ENCODE measurements around the gene ASRGL1.
"Not testable (repeated sequence)": the region's sequence is repeated elsewhere in the genome, so short reads cannot be mapped to it uniquely, and the experiment has no call there.

ASRGL1 gene

GRCh38 chr11:62353841-62354240, 16.6 kb downstream of the ASRGL1 start:
- no peak for DNase-seq

GRCh38 chr11:62358273-62358672, 21.0 kb downstream of the ASRGL1 start:
- no peak for DNase-seq

- no peak for DNase-seq
These were observed 22.2 kb downstream of the ASRGL1 start for GRCh38 chr11:62359475-62359874.

GRCh38 chr11:62360685-62361084, 23.4 kb downstream of the ASRGL1 start:
- DNase-seq: no peak

GRCh38 chr11:62368861-62369477, 31.7 kb downstream of the ASRGL1 start:
- not testable (repeated sequence) for DNase-seq

GRCh38 chr11:62370743-62371440, 33.6 kb downstream of the ASRGL1 start:
- DNase-seq: no peak

GRCh38 chr11:62372871-62373270, 35.6 kb downstream of the ASRGL1 start:
- DNase-seq: no peak

- no peak for DNase-seq
These were observed 36.3 kb downstream of the ASRGL1 start for GRCh38 chr11:62373464-62374119.

GRCh38 chr11:62374801-62375200, 37.6 kb downstream of the ASRGL1 start:
- no peak for DNase-seq

- peak; percentile 46 for DNase-seq
These were observed 41.3 kb downstream of the ASRGL1 start for GRCh38 chr11:62378459-62379063.

- DNase-seq: not testable (repeated sequence)
These were observed 42.3 kb downstream of the ASRGL1 start for GRCh38 chr11:62379586-62379985.

GRCh38 chr11:62380821-62381245, 43.6 kb downstream of the ASRGL1 start:
- peak; percentile 60 for DNase-seq

GRCh38 chr11:62383822-62384221, 46.6 kb downstream of the ASRGL1 start:
- no peak for DNase-seq

- DNase-seq: not testable (repeated sequence)
These were observed 48.8 kb downstream of the ASRGL1 start for GRCh38 chr11:62386083-62386482.

GRCh38 chr11:62387381-62387780, 50.1 kb downstream of the ASRGL1 start:
- DNase-seq: no peak

- DNase-seq: no peak
These were observed 51.8 kb downstream of the ASRGL1 start for GRCh38 chr11:62388999-62389398.

GRCh38 chr11:62390237-62390636, 53.0 kb downstream of the ASRGL1 start:
- no peak for DNase-seq

- DNase-seq: no peak
These were observed 53.5 kb downstream of the ASRGL1 start for GRCh38 chr11:62390722-62391121.

GRCh38 chr11:62391642-62392425, 54.6 kb downstream of the ASRGL1 start:
- no peak for DNase-seq

GRCh38 chr11:62392506-62392905, 55.3 kb downstream of the ASRGL1 start:
- DNase-seq: no peak

- no peak for DNase-seq
These were observed 55.9 kb downstream of the ASRGL1 start for GRCh38 chr11:62393061-62393611.

- no peak for DNase-seq
These were observed 56.5 kb downstream of the ASRGL1 start for GRCh38 chr11:62393735-62394134.
